GM23338 (cell line): Measurements from ENCODE around the gene NAB2.

Source experiments
- CREB1 ChIP-seq: fragments of 250-450 bp; sonication (Bioruptor Pico); IDR thresholded peaks from 2 replicates; pipeline ENCODE4 v1.5.0; 2020; ENCODE audit warnings: low read depth, mild to moderate bottlenecking, moderate library complexity
- CTCF ChIP-seq, 2 experiments: fragments of 200-600 bp in 1 of 2; sonication (generic) in 1 of 2; conservative IDR thresholded peaks; 2 replicates each; pipeline versions ENCODE4 v1.5.1 to v1.6.1; 2016 to 2017; ENCODE audit warnings: antibody characterized with exemption in 2 of 2, low read depth in 2 of 2, mild to moderate bottlenecking in 2 of 2, moderate library complexity in 1 of 2
- ETS1 ChIP-seq: IDR thresholded peaks from 2 replicates; pipeline ENCODE4 v1.6.1; 2016; ENCODE audit warnings: antibody characterized with exemption
- EZH2 ChIP-seq: fragments of 200-600 bp; sonication (generic); IDR thresholded peaks from one replicate; pipeline ENCODE4 v1.8.0; 2017; ENCODE audit warnings: antibody characterized with exemption, mild to moderate bottlenecking, low read depth; ENCODE audit not compliant: unreplicated experiment
- EZH2phosphoT487 ChIP-seq: fragments of 200-600 bp; sonication (generic); IDR thresholded peaks from one replicate; pipeline ENCODE4 v1.8.1; 2018; ENCODE audit warnings: antibody characterized with exemption; ENCODE audit not compliant: unreplicated experiment
- JUNB ChIP-seq: IDR thresholded peaks from one replicate; pipeline ENCODE4 v1.6.1; 2016; ENCODE audit warnings: antibody characterized with exemption; ENCODE audit not compliant: unreplicated experiment
- NANOG ChIP-seq: IDR thresholded peaks from 2 replicates; pipeline ENCODE4 v1.6.1; 2016; ENCODE audit warnings: antibody characterized with exemption, borderline replicate concordance
- POLR2AphosphoS5 ChIP-seq: IDR thresholded peaks from 2 replicates; pipeline ENCODE4 v1.6.1; 2016; ENCODE audit warnings: antibody characterized with exemption, low read depth
- STAT1 ChIP-seq: IDR thresholded peaks from one replicate; pipeline ENCODE4 v1.6.1; 2016; ENCODE audit warnings: antibody characterized with exemption; ENCODE audit not compliant: unreplicated experiment
- ZNF331 ChIP-seq: fragments of 250-450 bp; sonication (Bioruptor Pico); IDR thresholded peaks from 2 replicates; pipeline ENCODE4 v1.5.0; 2020; ENCODE audit warnings: low read depth, mild to moderate bottlenecking, moderate library complexity
- TF ChIP-seq, protein P1 (sequence below): IDR thresholded peaks from one replicate; pipeline ENCODE4 v1.6.1; 2018; ENCODE audit warnings: antibody characterized with exemption; ENCODE audit not compliant: unreplicated experiment

DNA sequence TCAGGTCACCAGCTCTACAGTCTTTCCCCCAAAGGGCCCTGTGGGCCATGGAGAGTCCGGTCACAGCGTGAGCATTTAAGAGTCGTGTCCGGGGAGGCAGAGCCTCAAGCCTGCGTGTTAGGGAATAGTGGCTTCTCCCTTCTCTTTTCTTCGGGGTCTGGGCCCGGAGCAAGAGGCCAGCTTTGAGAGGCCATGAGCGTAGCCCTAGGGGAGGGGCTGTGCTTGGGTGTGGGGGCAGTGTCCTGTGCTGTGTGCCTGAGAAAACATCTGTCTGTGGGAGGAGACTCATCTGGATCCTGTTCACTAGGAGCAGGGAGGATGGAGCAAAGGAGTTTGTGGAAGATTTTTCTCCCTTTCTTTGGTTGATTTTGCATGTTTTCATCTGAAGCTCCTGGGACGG lies 53.2 kb downstream of the NAB2 start:
- TF ChIP-seq CTCF (conservative IDR thresholded peaks at IDR 0.05; ENCODE audit: low read depth in 2 of 2) (no peak), POLR2AphosphoS5 (no peak), CREB1 (no peak), EZH2 (no peak), EZH2phosphoT487 (no peak), JUNB (no peak), STAT1 (no peak), ETS1 (no peak), ZNF331 (CRISPR knock-in tag) (no peak), NANOG (no peak)
- TF ChIP-seq, protein P1, sequence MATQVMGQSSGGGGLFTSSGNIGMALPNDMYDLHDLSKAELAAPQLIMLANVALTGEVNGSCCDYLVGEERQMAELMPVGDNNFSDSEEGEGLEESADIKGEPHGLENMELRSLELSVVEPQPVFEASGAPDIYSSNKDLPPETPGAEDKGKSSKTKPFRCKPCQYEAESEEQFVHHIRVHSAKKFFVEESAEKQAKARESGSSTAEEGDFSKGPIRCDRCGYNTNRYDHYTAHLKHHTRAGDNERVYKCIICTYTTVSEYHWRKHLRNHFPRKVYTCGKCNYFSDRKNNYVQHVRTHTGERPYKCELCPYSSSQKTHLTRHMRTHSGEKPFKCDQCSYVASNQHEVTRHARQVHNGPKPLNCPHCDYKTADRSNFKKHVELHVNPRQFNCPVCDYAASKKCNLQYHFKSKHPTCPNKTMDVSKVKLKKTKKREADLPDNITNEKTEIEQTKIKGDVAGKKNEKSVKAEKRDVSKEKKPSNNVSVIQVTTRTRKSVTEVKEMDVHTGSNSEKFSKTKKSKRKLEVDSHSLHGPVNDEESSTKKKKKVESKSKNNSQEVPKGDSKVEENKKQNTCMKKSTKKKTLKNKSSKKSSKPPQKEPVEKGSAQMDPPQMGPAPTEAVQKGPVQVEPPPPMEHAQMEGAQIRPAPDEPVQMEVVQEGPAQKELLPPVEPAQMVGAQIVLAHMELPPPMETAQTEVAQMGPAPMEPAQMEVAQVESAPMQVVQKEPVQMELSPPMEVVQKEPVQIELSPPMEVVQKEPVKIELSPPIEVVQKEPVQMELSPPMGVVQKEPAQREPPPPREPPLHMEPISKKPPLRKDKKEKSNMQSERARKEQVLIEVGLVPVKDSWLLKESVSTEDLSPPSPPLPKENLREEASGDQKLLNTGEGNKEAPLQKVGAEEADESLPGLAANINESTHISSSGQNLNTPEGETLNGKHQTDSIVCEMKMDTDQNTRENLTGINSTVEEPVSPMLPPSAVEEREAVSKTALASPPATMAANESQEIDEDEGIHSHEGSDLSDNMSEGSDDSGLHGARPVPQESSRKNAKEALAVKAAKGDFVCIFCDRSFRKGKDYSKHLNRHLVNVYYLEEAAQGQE, result no peak
